ENCODE measurements around the gene PMS1.
A peak's percentile ranks its signal among the peaks of the same experiment; 100 is the strongest.
"Not testable (repeated sequence)": the region's sequence is repeated elsewhere in the genome, so short reads cannot be mapped to it uniquely, and the experiment has no call there.

Gene PMS1

GRCh38 chr2:189783927-189784867, at the start of gene PMS1, which contains the start of gene ORMDL1:
TSS of gene PMS1 (plus strand) at chr2:189784450. CDS start at chr2:189791810, 7,360 bp downstream.
TSS of gene ORMDL1 (minus strand) at chr2:189784339. CDS start at chr2:189782595, 1,744 bp downstream.
- peak; percentile 85 to 87 (median 87) for DNase-seq (ENCODE audit: low read depth in 3 of 3)

DNA sequence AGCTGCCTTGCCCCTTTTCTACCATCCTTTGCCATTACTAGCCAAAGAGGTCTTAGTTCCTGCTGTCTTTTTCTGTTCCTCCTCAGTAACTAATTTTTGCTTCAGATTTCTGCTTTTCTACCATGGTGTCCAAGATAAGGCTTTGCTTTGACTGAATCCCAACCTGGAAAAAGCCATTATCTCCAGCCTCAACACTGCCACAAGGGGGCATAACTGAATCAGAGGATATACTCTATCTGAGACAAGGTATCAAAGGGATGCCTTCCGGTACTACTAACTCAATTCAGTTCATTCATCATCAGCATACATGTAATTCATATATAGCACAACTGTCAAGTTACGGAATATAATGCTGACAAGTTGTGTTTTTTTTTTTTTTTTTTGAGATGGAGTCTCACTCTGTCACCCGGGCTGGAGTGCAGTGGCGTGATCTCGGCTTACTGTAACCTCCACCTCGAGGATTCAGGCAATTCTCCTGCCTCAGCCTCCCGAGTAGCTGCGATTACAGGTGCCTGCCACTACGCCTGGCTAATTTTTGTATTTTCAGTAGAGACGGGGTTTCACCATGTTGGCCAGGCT, 33.1 kb upstream of the PMS1 start:
- peak in 2 of 3 donors; percentile 16 to 32 for DNase-seq (ENCODE audit: low read depth in 3 of 3)

DNA sequence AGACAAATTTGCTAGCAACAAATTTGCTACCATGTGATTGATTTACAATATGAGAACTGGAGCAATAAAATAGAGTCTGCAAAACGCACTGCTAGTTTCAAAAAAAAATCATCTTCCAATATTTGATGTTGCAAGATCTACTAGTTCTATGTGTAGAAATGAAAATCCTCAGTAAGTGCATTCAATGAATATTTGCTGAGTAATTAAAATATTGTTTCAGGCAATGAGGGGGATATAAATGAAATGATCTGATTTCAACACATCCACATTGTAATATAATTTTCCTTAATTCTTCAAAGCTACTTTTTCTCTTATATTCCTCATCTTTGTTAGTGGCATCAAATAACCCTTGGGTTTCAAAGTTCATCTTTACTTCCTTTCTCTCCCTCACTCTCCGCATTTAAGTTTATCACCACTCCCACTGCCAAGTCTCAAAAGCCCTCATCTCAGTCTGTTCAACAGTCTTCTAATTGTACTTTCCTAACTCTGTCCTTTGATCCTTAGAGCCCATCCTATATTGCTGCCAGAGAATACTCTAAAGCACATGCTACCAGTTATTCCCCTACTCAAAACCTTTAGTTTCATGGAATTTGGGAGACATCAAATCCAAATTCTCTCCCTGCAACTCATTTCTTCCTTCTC, 27.8 kb upstream of the PMS1 start:
- no peak for DNase-seq (ENCODE audit: low read depth in 3 of 3)

DNA sequence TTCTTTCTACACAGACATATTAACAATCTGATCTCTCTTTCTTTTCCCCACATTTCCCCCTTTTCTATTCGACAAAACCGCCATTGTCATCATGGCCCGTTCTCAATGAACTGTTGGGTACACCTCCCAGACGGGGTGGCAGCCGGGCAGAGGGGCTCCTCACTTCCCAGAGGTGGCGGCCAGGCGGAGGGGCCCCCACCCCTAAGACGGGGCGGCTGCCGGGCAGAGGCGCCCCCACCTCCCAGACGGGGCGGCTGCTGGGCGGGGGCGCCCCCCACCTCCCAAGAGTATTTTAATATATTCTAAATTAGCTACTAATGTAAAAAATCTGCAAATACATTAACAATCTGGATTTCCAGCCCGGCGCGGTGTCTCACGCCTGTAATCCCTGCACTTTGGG, 24.1 kb upstream of the PMS1 start:
- not testable (repeated sequence) for DNase-seq (ENCODE audit: low read depth in 3 of 3)

- no peak for DNase-seq (ENCODE audit: low read depth in 3 of 3)
Observed at GRCh38 chr2:189762229-189762550, 22.1 kb upstream of the PMS1 start.

- DNase-seq (ENCODE audit: low read depth in 3 of 3) = peak; percentile 84 to 89 (median 88)
Observed at GRCh38 chr2:189762551-189763298, 21.5 kb upstream of the PMS1 start, which contains the start of gene OSGEPL1. TSS of gene OSGEPL1 (minus strand) at chr2:189762792. CDS start at chr2:189761640, 1,152 bp downstream.

DNA sequence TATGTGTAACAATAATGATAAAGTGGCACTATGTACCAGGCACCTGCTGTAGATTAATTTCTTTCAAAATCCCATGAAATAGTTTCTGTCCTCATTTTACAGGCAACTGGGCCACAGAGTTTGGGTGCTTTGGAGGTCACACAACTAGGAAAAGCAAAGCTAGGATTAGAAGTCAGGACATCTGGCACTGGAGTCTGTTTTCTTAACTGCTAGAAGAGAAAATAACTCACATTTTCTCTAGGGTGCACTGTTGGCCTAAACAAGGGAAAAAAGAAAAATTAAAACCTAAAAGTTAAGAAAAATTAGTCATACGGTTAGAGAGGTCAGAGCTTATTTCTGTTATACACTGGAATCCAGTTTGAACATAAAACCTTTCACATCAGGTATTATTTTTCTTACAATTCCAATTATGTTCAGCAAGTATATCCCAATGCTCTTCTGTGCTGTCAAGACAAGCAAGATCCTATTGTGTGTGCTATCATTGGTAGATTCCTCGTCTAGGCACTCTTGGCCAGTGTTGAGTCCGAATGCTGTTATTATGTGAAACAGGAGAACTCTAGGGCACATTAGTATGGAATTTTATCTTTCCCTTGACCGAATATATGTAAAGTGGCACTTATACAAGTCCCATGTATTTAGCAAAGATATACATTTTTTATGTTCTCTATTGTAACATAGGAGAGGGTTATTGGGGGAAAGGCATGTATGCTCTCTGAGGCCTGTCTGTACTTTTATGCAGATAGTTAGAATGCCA, 20.2 kb upstream of the PMS1 start:
- no peak for DNase-seq (ENCODE audit: low read depth in 3 of 3)

DNA sequence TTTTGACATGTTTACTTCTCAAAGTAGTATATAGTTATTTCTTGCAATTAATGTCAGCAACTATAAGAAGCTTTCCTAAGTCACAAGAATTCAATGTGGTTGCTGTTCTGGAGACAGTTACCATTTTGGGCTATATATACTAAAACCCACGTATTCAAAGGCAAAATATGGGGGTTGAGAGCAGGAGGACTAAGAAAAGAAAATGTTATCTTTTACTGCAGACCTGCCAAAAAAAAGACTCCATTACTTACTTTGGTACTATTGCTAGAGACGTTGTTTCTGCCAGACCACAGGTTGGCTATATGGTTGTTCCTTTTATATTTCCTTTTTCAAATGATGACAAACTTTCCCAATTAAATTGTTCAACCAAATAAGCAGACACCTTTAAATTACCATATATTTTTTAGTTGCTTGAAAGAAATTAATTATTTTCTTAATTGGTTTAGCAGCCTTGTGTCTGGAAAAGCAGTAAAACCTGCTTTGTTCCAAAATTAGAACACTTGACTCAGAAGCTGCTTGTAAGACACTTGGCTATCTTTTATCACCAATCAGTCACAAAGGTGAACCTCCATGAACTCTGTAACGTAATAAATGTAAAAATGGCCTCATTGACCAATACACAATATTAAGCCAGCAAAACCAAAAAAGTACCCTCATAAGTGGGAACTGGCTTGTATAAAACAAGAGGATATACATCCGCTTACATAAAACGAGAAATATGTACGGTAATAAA, 13.5 kb upstream of the PMS1 start:
- no peak for DNase-seq (ENCODE audit: low read depth in 3 of 3)

GRCh38 chr2:189772212-189772611, 12.0 kb upstream of the PMS1 start:
- no peak for DNase-seq (ENCODE audit: low read depth in 3 of 3)

- no peak for DNase-seq (ENCODE audit: low read depth in 3 of 3)
Observed at GRCh38 chr2:189782221-189782671, 2.0 kb upstream of the PMS1 start.

- DNase-seq (ENCODE audit: low read depth in 3 of 3) = no peak
Observed at GRCh38 chr2:189783451-189783926, 761 bp upstream of the PMS1 start.

DNA sequence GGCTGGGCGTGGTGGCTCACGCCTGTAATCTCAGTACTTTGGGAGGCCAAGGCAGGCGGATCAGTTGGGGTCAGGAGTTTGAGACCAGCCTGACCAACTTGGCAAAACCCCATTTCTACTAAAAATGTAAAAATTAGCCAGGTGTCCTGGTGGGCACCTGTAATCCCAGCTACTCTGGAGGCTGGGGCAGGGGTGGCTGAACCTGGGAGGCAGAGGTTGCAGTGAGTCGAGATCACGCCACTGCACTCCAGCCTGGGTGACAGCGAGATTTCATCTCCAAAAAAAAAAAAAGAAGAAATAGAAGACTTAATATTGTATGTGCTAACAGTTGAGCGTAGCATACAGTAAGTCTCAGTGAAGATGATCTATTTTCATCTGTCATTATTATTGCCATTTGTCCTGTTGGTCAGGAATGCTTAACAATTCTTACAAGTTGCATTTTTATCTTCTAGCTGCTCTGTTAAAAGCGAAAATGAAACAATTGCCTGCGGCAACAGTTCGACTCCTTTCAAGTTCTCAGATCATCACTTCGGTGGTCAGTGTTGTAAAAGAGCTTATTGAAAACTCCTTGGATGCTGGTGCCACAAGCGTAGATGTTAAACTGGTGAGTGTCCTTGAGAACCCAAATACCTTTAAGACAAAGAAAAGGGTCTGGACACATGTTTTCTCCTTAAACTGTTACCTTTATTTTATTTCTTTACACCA, 7.2 kb downstream of the PMS1 start:
- no peak for DNase-seq (ENCODE audit: low read depth in 3 of 3)

GRCh38 chr2:189794310-189794709, 10.1 kb downstream of the PMS1 start:
- no peak for DNase-seq (ENCODE audit: low read depth in 3 of 3)

- no peak for DNase-seq (ENCODE audit: low read depth in 3 of 3)
Observed at GRCh38 chr2:189797902-189798301, 13.7 kb downstream of the PMS1 start.

- no peak for DNase-seq (ENCODE audit: low read depth in 3 of 3)
Observed at GRCh38 chr2:189798312-189799029, 14.2 kb downstream of the PMS1 start.

- no peak for DNase-seq (ENCODE audit: low read depth in 3 of 3)
Observed at GRCh38 chr2:189799030-189799331, 14.7 kb downstream of the PMS1 start.

GRCh38 chr2:189799531-189799930, 15.3 kb downstream of the PMS1 start:
- no peak for DNase-seq (ENCODE audit: low read depth in 3 of 3)

GRCh38 chr2:189802396-189802912, 18.2 kb downstream of the PMS1 start:
- DNase-seq (ENCODE audit: low read depth in 3 of 3) = no peak

- no peak for DNase-seq (ENCODE audit: low read depth in 3 of 3)
Observed at GRCh38 chr2:189803431-189803830, 19.2 kb downstream of the PMS1 start.
